Neutrophil (primary cell): Measurements from ENCODE around the gene XPNPEP2.

Source experiments
- H3K27ac ChIP-seq: fragments of 200-600 bp; sonication (generic); 2 replicates; pipeline ENCODE4 v1.5.1; 2016; ENCODE audit warnings: mild to moderate bottlenecking, moderate library complexity
- H3K27me3 ChIP-seq: fragments of 200-600 bp; sonication (generic); 2 replicates; pipeline ENCODE4 v1.6.0; 2016; ENCODE audit warnings: mild to moderate bottlenecking
- H3K36me3 ChIP-seq: fragments of 200-600 bp; sonication (generic); 2 replicates; pipeline ENCODE4 v1.5.1; 2017
- H3K4me1 ChIP-seq, 2 experiments: fragments of 200-600 bp in 1 of 2; sonication (generic) in 1 of 2; 1 replicate in 1 of 2; 2 replicates in 1 of 2; pipeline versions ENCODE4 v1.5.1 to v1.6.1; 2013 to 2016; ENCODE audit warnings: low read depth in 1 of 2, low read length in 1 of 2, mild to moderate bottlenecking in 1 of 2, moderate library complexity in 1 of 2; ENCODE audit not compliant: control insufficient read depth in 1 of 2, insufficient read depth in 1 of 2
- H3K4me3 ChIP-seq, 2 experiments: fragments of 200-600 bp in 1 of 2; sonication (generic) in 1 of 2; 1 replicate in 1 of 2; 2 replicates in 1 of 2; pipeline ENCODE4 v1.5.1; 2013 to 2016; ENCODE audit warnings: low read depth in 1 of 2, low read length in 1 of 2, mild to moderate bottlenecking in 1 of 2, moderate library complexity in 1 of 2
- H3K9me3 ChIP-seq: fragments of 200-600 bp; sonication (generic); 2 replicates; pipeline ENCODE4 v1.5.1; 2016
- TF ChIP-seq, protein P1 (sequence below): fragments of 200-600 bp; sonication (generic); IDR thresholded peaks from 2 replicates; pipeline ENCODE4 v1.5.1; 2016; ENCODE audit warnings: antibody characterized with exemption

Gene XPNPEP2

DNA sequence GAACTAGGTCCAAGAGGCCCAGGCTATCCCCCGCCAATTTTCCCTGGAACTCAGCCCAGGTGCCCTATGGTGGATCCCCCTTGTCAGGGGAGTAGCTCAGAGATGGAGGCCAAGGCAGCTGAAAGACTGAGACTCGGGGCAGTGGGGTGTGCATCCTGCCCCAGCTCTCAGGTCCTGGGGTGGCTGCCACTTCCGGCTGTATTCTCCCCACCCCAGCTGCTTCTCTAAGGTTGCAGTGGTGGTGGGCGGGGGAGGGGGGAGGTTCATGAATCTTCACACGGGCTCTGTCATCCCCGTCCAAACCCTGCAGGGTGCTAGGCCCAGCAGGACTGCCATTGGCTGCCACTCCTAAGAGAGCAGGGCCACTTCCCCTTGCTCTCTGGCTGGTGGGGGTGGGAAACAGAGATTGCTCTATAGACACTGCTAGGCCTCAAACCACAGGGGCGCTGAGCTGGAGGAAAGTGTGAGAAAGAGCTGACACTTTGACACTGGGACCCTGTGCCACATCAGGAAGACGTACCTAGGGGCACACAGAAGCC lies 42.4 kb downstream of the XPNPEP2 start:
- Histone ChIP-seq H3K4me3 (peak overlapping the region; percentile 71 to 93), H3K4me1 (peaks cover 81 to 82% of the 10 kb centered on the region in 2 experiments), H3K36me3 (peaks cover 29% of the 10 kb centered on the region), H3K27ac (peak overlapping the region; percentile 99), H3K27me3 (no peaks in the 10 kb centered on the region), H3K9me3 (no peaks in the 10 kb centered on the region)
- TF ChIP-seq, protein P1, sequence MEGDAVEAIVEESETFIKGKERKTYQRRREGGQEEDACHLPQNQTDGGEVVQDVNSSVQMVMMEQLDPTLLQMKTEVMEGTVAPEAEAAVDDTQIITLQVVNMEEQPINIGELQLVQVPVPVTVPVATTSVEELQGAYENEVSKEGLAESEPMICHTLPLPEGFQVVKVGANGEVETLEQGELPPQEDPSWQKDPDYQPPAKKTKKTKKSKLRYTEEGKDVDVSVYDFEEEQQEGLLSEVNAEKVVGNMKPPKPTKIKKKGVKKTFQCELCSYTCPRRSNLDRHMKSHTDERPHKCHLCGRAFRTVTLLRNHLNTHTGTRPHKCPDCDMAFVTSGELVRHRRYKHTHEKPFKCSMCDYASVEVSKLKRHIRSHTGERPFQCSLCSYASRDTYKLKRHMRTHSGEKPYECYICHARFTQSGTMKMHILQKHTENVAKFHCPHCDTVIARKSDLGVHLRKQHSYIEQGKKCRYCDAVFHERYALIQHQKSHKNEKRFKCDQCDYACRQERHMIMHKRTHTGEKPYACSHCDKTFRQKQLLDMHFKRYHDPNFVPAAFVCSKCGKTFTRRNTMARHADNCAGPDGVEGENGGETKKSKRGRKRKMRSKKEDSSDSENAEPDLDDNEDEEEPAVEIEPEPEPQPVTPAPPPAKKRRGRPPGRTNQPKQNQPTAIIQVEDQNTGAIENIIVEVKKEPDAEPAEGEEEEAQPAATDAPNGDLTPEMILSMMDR = peak; percentile 45

DNA sequence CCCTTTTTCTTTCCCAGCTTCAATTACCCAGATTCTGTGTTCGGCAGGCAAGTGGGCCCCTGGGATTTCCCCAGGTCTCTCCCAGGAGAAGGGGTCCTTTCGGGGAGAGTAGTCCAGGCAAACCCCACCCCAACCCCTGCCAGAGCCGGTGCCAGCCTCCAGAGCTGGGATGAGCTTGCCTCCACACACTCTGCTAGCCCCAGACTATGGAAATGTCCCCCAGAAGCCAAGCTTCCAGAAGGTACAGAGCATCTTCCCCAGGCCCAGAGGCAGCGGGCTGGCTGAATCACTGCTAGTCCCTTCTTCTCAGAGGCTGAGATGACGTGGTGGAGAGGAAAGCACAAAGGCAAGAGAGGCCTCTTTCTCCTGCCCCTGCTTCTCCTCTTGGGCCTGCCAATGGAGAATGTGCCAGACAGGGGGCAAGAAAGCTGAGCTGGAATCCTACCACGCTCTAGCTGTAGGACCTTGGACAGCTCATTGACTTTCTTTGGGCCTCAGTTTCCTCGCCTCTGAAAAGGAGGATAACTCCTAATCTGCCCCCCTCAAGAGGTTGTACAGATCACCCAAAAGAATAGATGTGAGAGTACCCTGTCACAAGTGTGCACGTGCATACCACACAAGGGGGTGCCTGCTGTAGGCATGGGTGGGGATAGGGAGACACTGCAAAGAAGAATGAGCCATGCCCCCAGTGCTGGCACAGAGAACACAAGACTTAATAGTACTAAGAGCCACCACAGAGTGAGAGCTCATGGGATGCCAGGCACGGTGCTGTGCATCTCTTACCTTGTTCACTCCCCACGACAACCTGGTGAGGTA lies 43.1 kb downstream of the XPNPEP2 start:
- H3K4me1 ChIP-seq = peaks cover 80% of the 10 kb centered on the region in 2 experiments
- H3K27me3 ChIP-seq = no peaks in the 10 kb centered on the region
- peak overlapping the region; percentile 71 to 93 for H3K4me3 ChIP-seq
- peak overlapping the region; percentile 99 for H3K27ac ChIP-seq
- TF ChIP-seq, protein P1 = no peak
- peaks cover 29% of the 10 kb centered on the region for H3K36me3 ChIP-seq
- H3K9me3 ChIP-seq = no peaks in the 10 kb centered on the region

DNA sequence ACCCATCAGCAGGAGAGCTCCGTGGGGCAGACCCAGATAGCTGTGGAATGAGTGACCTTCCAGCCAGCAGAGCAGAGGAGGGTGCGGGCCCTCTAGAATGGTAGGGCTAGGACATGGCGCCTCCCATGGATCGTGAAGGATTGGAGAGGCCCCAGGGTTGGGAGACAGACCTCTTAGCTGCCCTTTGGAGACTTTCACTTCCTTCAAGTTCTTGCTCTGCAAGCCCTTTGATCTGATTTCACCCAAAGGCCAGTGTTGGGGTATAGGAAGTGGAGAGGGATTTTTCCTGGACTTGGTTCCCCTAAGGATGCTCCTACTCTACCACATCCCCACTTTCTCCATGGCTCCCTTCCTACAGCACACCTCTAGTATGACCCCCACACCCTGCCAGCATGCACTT lies 43.9 kb downstream of the XPNPEP2 start:
- H3K36me3 ChIP-seq = peaks cover 35% of the 10 kb centered on the region
- H3K4me3 ChIP-seq = peak overlapping the region; percentile 71 to 93
- H3K27me3 ChIP-seq = no peaks in the 10 kb centered on the region
- no peaks in the 10 kb centered on the region for H3K9me3 ChIP-seq
- TF ChIP-seq, protein P1 = no peak
- H3K4me1 ChIP-seq = peaks cover 79 to 80% of the 10 kb centered on the region in 2 experiments
- peak overlapping the region; percentile 99 for H3K27ac ChIP-seq

DNA sequence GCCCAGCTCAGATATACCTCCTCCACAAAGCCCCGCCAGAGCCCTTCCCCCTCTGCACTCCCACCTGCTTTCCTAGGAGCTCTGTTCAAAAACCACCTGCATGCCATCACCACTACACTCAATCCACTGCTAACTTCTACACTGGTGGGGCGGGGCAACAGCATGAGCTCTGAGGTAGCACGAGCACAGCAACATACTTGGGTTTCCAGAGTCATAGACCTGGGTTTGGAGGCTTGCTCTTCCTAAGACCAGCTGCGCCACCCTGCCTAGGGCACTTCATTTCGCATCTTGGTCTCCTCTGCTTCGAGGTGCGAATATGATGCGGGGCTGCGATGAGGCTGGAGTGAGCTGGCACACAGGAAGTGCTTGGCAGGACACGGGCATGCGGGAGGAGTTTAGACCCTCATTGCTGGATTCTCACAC lies 44.5 kb downstream of the XPNPEP2 start:
- H3K27me3 ChIP-seq = no peaks in the 10 kb centered on the region
- peaks cover 75% of the 10 kb centered on the region in 2 experiments for H3K4me1 ChIP-seq
- H3K36me3 ChIP-seq = peaks cover 41% of the 10 kb centered on the region
- TF ChIP-seq, protein P1 = no peak
- H3K9me3 ChIP-seq = no peaks in the 10 kb centered on the region
- H3K4me3 ChIP-seq = peak overlapping the region; percentile 71 to 93
- peak overlapping the region; percentile 99 for H3K27ac ChIP-seq

DNA sequence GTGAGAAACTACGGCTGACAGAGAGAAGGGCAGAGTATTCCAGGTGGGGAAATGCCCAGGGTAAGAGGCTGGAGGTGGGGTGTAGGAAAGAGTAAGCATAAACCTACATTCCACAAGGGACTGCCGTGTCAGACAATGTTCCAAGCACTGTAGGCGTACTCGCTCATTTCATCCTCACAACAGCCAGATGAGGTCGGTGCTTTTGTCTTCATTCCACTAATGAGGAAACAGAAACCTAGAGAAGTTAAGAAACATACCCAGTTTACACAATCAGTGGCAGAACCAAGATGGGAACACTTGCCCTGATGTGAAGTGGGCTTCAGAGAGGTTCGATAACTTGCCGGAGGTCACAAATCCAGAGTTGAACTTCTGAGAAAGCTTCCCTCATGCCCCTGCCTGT lies 45.6 kb downstream of the XPNPEP2 start:
- Histone ChIP-seq H3K27ac (peak overlapping the region; percentile 99), H3K4me1 (peaks cover 64 to 65% of the 10 kb centered on the region in 2 experiments), H3K36me3 (peaks cover 51% of the 10 kb centered on the region), H3K4me3 (peak overlapping the region; percentile 71 to 93), H3K9me3 (no peaks in the 10 kb centered on the region), H3K27me3 (no peaks in the 10 kb centered on the region)
- TF ChIP-seq, protein P1 = no peak
